ENCODE results near the gene GCDH.

GRCh38 chr19:12843999-12844732 lies 46.8 kb upstream of the GCDH start:
- no peak for TF ChIP-seq POLR2AphosphoS5 (IDR thresholded peaks at IDR 0.05; ENCODE audit: low read depth, low read length)
- TF ChIP-seq REST (IDR thresholded peaks at IDR 0.05; ENCODE audit: insufficient read depth in 1 of 2, low read depth in 2 of 2, low read length in 2 of 2) = no peak
